Naive thymus-derived CD8-positive, alpha-beta T cell (primary cell): ENCODE results near the gene CCDC39. TPM values are rescaled to one million over a fixed set of nuclear protein-coding genes. Genes with fewer than 3 reads are reported as not detected.

Experiments
- ATAC-seq, 2 donors: fragments of 150-1000 bp; cut with Tn5 transposase in 1 of 2; sonication (Bioruptor Pico), chemical (Tn5 transposase) in 1 of 2; 1 replicate in 1 of 2; 2 replicates in 1 of 2; pipeline ENCODE4 v1.10.0; 2021; ENCODE audit warnings: mild to moderate bottlenecking in 2 of 2, moderate library complexity in 2 of 2
- POLR2A ChIA-PET: fragments of 350-600 bp; sonication (Branson Sonifier 250); formaldehyde crosslinking; loops from one replicate; lab custom pipeline; 2021; ENCODE audit warnings: antibody characterized with exemption; lab: Charles Lee
- DNase-seq, 10 donors: peaks; one replicate each; pipeline versions ENCODE4 v3.0.0 to v3.0.0-alpha.2; 2020 to 2022
- H3K27ac Mint-ChIP-seq, 10 donors: one replicate each; pipeline ENCODE4 v1.8.0; 2020 to 2022; ENCODE audit warnings: mild to moderate bottlenecking in 10 of 10, mixed read lengths in 10 of 10, moderate library complexity in 4 of 10, inconsistent platforms in 1 of 10
- H3K27me3 Mint-ChIP-seq, 5 donors: one replicate each; pipeline ENCODE4 v1.8.0; 2021 to 2022; ENCODE audit warnings: mixed read lengths in 5 of 5
- H3K36me3 Mint-ChIP-seq, 3 donors: one replicate each; pipeline ENCODE4 v1.8.0; 2020 to 2022; ENCODE audit warnings: mixed read lengths in 3 of 3, mild to moderate bottlenecking in 2 of 3, inconsistent platforms in 1 of 3
- H3K4me1 Mint-ChIP-seq, 4 donors: one replicate each; pipeline ENCODE4 v1.8.0; 2021 to 2022; ENCODE audit warnings: mixed read lengths in 4 of 4
- H3K4me3 Mint-ChIP-seq, 10 donors: one replicate each; pipeline ENCODE4 v1.8.0; 2020 to 2022; ENCODE audit warnings: mild to moderate bottlenecking in 10 of 10, mixed read lengths in 10 of 10, moderate library complexity in 6 of 10, inconsistent platforms in 1 of 10
- H3K9me3 Mint-ChIP-seq, 9 donors: one replicate each; pipeline ENCODE4 v1.8.0; 2020 to 2022; ENCODE audit warnings: mixed read lengths in 9 of 9, mild to moderate bottlenecking in 3 of 9, inconsistent platforms in 1 of 9, moderate library complexity in 1 of 9
- polyA plus RNA-seq, 3 donors: library from polyadenylated mRNA; unstranded; fragments of 300-500 nt; fragmentation: Illumina TruSeq; gene quantifications; one replicate each; pipeline ENCODE4 v1.2.3, GENCODE V29; 2021
- total RNA-seq, 8 experiments: library from RNA in 2 of 8; stranded (reverse) in 2 of 8; gene quantifications; one replicate each; pipeline ENCODE4 v1.2.3 and lab custom pipeline; 2021 to 2026

The CCDC39 gene
- total and polyA plus RNA-seq, 5 experiments from 2014 or later: 1.1 TPM; not detected in 4

DNA sequence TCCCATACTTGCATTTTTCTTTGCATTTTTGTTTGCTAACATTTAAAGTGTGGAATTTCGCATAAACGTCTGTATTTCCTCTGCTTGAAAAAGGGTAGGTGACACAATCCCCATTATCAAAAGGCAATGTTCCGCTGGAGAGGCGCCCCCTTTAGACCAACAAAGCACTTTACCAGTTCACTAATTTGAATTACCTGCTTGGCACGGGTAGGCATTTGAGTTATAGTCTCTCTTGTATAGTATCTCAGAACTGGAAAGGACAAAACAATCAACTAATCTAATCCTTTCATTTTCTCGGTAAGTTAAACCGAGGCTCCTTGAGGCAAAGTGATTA, 775 bp upstream of the CCDC39 start:
- H3K9me3 Mint-ChIP-seq: peaks cover 0 to 12% (median 0%) of the 10 kb centered on the region in 9 donors
- H3K4me3 Mint-ChIP-seq: peak overlapping the region; percentile 83 to 95 (median 88)
- peaks cover 23 to 60% (median 38%) of the 10 kb centered on the region in 5 donors for H3K27me3 Mint-ChIP-seq
- POLR2A ChIA-PET: no interaction called here
- no peaks in the 10 kb centered on the region for H3K36me3 Mint-ChIP-seq
- DNase-seq (peak in 7 of 10 donors; percentile 2 to 63 (median 36)), ATAC-seq (peak; percentile 48 to 60)
- H3K27ac Mint-ChIP-seq: peak overlapping the region in 8 of 10 donors; percentile 39 to 87 (median 78)
- peaks cover 6 to 25% (median 18%) of the 10 kb centered on the region in 4 donors for H3K4me1 Mint-ChIP-seq

DNA sequence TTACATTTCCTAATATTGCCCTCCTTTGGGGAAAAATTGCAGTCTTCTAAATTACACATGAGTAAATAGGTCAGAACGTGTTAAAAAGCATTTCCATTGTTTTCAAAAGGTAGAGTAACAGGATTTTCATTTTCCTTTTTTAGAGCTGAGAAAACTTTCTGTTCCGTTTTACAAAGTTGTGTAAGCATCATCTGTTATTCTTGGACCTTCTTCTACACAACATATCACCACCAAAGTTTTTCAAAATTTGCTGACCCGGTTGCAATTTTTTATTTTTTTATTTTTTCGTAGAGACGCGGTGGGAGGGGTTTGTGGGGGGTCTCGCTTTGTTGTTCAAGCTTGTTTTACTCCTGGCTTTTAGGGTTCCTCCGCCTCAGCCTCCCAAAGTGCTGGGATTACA, 1.1 kb downstream of the CCDC39 start:
- Mint-ChIP-seq H3K4me1 (peaks cover 6 to 25% (median 18%) of the 10 kb centered on the region in 4 donors), H3K27me3 (peaks cover 27 to 55% (median 42%) of the 10 kb centered on the region in 5 donors), H3K9me3 (peaks cover 0 to 8% (median 0%) of the 10 kb centered on the region in 9 donors), H3K4me3 (peak overlapping the region in 7 of 10 donors; percentile 5 to 87 (median 40)), H3K36me3 (no peaks in the 10 kb centered on the region), H3K27ac (peak overlapping the region in 1 of 10 donors; percentile 29)
- ATAC-seq (no peak), DNase-seq (no peak)
- POLR2A ChIA-PET: interaction anchor here (0.8 kb wide), 1 partner anchor 608 kb away, joined by 3 read pairs; no protein-coding TSS in a partner anchor

DNA sequence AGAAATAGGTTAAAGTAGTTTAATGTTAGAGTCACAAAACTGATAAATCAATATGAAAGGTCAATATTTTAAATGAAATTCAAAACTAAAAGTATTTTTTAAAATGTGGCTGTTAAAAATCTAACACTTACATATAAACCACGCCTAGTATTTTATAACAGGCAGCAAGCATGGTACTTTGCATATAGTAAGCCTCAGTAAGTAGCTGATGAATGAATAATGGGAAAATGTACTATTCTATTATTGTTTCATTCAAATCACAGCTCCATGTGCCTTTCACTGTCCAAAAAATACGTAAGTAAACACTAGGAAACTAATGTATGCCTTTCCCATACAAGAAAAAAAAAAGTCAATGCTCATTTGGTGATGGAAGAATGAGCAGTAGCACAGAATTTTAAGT, 17.8 kb downstream of the CCDC39 start:
- DNase-seq (no peak), ATAC-seq (no peak)
- H3K4me3 Mint-ChIP-seq: no peak overlapping the region
- H3K4me1 Mint-ChIP-seq: no peaks in the 10 kb centered on the region
- POLR2A ChIA-PET: no interaction called here
- H3K36me3 Mint-ChIP-seq: no peaks in the 10 kb centered on the region
- peaks cover 0 to 3% (median 0%) of the 10 kb centered on the region in 9 donors for H3K9me3 Mint-ChIP-seq
- H3K27me3 Mint-ChIP-seq: peaks cover 5 to 29% (median 10%) of the 10 kb centered on the region in 5 donors
- no peak overlapping the region for H3K27ac Mint-ChIP-seq

DNA sequence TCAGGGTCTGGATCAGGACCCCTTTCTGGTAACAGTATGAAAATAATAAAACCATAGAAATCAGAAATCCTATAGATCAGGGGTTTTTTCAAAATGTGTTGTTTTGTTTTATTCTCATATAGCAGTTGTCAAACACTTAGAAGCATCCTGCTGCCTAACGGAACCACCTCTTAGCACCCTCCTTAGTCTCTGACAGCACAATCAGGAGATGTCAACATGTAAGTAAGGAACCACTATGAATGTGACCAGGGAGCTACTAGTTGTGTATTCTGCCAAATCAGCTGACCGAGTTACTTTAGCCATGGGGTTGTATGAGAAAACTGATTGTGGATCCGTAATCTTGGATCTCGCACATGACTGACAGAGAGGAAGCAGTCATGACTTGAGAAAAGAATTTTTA, 22.2 kb downstream of the CCDC39 start:
- H3K4me1 Mint-ChIP-seq: no peaks in the 10 kb centered on the region
- no peaks in the 10 kb centered on the region for H3K36me3 Mint-ChIP-seq
- H3K27me3 Mint-ChIP-seq: peaks cover 9 to 30% (median 18%) of the 10 kb centered on the region in 5 donors
- H3K9me3 Mint-ChIP-seq: peaks cover 0 to 2% (median 0%) of the 10 kb centered on the region in 9 donors
- no peak overlapping the region for H3K4me3 Mint-ChIP-seq
- no peak for DNase-seq
- no peak overlapping the region for H3K27ac Mint-ChIP-seq
- POLR2A ChIA-PET: no interaction called here
- no peak for ATAC-seq

DNA sequence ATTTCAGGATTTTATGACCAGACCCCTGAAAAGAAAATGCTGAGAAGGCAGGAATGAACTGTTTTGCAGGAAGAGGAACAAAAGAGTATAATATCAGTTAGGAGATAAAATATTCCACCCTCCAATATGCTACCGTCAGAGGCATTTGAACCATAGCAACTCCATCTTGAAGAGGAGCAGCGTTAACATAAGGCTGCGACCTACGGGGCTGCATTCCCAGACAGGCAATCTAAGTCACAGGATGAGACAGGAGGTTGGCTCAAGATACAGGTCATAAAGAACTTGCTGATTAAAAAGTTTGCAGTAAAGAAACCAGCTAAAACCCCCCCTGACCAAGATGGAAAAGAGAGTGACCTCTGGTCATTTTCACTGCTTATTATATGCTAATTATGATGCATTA, 22.9 kb downstream of the CCDC39 start:
- Mint-ChIP-seq H3K27ac (no peak overlapping the region), H3K9me3 (peaks cover 0 to 2% (median 0%) of the 10 kb centered on the region in 9 donors), H3K4me3 (no peak overlapping the region), H3K36me3 (no peaks in the 10 kb centered on the region), H3K4me1 (no peaks in the 10 kb centered on the region), H3K27me3 (peaks cover 9 to 30% (median 18%) of the 10 kb centered on the region in 5 donors)
- POLR2A ChIA-PET: no interaction called here
- ATAC-seq: no peak
- no peak for DNase-seq

DNA sequence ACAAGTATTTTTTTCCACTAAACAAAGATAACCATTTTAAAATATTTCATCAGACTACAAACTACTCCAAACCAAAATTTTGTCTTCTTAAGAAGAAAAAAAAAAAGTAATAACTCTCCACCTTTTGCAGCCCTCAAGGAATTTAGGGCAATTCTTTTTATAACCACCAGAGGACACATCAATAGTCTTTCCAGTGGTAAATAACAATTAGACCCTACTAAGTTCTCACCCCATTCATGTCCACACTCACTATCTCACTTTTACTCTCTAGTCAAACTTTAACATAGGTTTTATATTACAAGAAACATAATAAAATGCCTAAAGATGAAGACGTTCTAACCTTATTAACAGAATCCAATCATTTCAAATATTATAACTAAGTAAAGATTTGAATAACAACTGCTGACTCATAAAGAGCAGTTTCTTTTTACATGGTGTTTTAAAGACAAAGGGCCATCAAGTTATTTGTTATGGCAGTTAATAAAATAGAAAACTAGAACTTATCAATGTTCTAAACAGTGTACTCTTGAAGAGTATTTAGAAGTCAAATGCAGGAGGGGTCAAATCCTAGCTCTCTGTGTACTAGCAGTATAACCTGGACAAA, 33.0 kb downstream of the CCDC39 start:
- Mint-ChIP-seq H3K4me3 (no peak overlapping the region), H3K27ac (no peak overlapping the region), H3K36me3 (no peaks in the 10 kb centered on the region), H3K27me3 (peaks cover 11 to 51% (median 29%) of the 10 kb centered on the region in 5 donors), H3K9me3 (no peaks in the 10 kb centered on the region), H3K4me1 (no peaks in the 10 kb centered on the region)
- DNase-seq (no peak), ATAC-seq (no peak)
- POLR2A ChIA-PET: no interaction called here

DNA sequence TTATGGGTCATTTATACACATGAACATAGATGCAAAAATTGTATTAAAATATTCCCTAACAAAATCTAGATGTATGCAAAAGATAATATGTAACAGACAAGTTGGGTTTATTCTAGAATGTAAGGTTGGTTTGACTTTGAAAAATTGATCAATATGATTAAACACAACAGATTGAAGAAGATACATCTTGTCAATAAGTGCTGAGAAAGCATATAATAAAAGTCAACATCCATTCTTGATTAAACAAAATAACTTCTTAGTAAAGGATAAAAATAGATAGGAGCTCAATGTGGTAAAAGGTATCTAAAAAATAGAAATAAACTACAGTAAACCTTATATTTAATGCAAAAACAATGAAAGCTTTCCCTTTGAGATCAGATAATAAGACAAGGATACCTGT, 38.3 kb downstream of the CCDC39 start:
- no peak for ATAC-seq
- H3K4me1 Mint-ChIP-seq: no peaks in the 10 kb centered on the region
- POLR2A ChIA-PET: no interaction called here
- peaks cover 0 to 9% (median 0%) of the 10 kb centered on the region in 3 donors for H3K36me3 Mint-ChIP-seq
- H3K27me3 Mint-ChIP-seq: peaks cover 19 to 60% (median 28%) of the 10 kb centered on the region in 5 donors
- no peaks in the 10 kb centered on the region for H3K9me3 Mint-ChIP-seq
- no peak for DNase-seq
- no peak overlapping the region for H3K4me3 Mint-ChIP-seq
- no peak overlapping the region for H3K27ac Mint-ChIP-seq

DNA sequence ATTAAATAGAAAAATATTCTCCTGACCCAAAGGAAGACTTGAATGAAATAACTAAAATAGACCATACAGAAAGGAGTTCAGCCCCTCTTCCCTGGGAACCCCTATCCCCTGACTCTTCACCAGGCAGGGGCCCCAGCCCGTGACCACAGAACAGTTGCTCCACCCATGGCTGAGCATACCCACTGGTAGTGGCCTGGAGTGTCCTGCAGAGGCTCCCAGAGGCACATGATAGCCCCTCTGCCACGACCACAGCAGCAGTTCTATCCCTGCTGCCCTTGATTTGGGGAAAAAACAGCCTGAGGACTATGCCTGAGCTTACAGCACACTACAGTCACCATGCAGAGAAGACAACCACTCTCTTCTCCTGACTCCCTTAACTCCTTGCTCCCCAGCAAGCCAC, 45.6 kb downstream of the CCDC39 start:
- H3K27me3 Mint-ChIP-seq: peaks cover 29 to 60% (median 42%) of the 10 kb centered on the region in 5 donors
- no peak overlapping the region for H3K27ac Mint-ChIP-seq
- H3K4me3 Mint-ChIP-seq: no peak overlapping the region
- DNase-seq (no peak), ATAC-seq (no peak)
- H3K36me3 Mint-ChIP-seq: peaks cover 0 to 21% (median 0%) of the 10 kb centered on the region in 3 donors
- H3K9me3 Mint-ChIP-seq: no peaks in the 10 kb centered on the region
- peaks cover 0 to 2% (median 0%) of the 10 kb centered on the region in 4 donors for H3K4me1 Mint-ChIP-seq
- POLR2A ChIA-PET: no interaction called here

DNA sequence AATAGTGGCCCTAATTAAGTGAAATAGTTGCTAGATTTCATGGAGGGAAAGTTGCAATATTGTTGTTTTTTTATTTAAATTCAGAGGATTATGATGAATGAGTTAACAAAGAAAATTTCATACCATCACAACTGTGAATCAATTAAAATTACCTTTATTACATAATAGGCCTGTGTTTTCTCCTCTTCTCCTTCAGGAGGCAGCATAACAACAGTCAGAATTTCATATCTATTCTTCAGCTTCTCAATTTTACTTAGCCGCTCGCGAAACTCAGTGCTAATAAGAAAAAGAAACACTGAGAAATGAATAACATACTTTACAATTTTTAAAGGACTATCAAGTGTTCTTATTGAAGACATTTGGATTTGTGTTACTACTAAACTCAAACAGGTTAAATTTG, 48.0 kb downstream of the CCDC39 start:
- ATAC-seq (no peak), DNase-seq (no peak)
- Mint-ChIP-seq H3K4me1 (peaks cover 0 to 5% (median 0%) of the 10 kb centered on the region in 4 donors), H3K27me3 (peaks cover 18 to 36% (median 27%) of the 10 kb centered on the region in 5 donors), H3K4me3 (no peak overlapping the region), H3K27ac (no peak overlapping the region), H3K36me3 (peaks cover 3 to 12% (median 4%) of the 10 kb centered on the region in 3 donors), H3K9me3 (no peaks in the 10 kb centered on the region)
- POLR2A ChIA-PET: no interaction called here

DNA sequence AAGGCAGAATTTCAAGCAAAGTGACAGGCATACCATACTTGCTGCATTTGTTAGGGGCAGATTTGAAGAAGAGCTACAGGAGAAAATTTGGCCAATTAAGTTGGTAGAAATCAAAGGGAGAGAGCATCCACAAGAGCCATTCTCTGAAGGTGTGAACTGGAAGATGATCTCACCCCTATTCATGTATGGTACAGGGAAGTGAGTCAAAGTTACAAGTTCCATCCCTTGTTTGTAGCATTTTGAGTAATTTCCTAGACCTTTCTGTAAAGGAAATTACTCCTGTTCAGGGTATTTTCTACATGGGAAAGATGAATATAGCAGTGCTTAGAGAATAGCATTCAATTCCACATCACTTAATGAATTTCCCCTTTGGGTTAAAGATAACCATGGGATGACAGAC, 48.9 kb downstream of the CCDC39 start:
- H3K9me3 Mint-ChIP-seq: peaks cover 0 to 2% (median 0%) of the 10 kb centered on the region in 9 donors
- no peak for DNase-seq
- POLR2A ChIA-PET: no interaction called here
- H3K4me3 Mint-ChIP-seq: no peak overlapping the region
- no peak overlapping the region for H3K27ac Mint-ChIP-seq
- peaks cover 10 to 27% (median 18%) of the 10 kb centered on the region in 5 donors for H3K27me3 Mint-ChIP-seq
- H3K36me3 Mint-ChIP-seq: peaks cover 6 to 10% (median 6%) of the 10 kb centered on the region in 3 donors
- ATAC-seq: no peak
- H3K4me1 Mint-ChIP-seq: peaks cover 2 to 11% (median 4%) of the 10 kb centered on the region in 4 donors

DNA sequence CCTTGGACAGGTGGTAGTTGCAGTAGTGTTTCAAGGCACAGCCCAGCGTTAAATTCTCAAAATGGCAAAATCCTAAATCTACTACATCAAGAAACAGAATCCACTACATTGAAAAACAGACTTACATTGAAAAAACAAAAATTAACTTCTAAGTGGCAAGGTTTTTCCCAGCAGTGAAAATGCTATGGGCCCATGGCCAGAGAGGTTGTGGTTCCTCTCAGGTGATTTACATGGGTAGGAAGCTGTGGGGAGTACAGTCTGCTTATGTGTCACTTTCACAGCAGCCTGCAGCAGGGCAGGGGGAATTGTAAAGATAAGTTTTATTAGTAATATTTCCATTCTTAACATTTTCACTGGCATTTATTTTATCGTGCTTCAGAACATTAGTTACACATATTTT, 52.4 kb downstream of the CCDC39 start:
- no peaks in the 10 kb centered on the region for H3K27me3 Mint-ChIP-seq
- DNase-seq (no peak), ATAC-seq (no peak)
- peak overlapping the region in 1 of 10 donors; percentile 34 for H3K27ac Mint-ChIP-seq
- peaks cover 10 to 27% (median 19%) of the 10 kb centered on the region in 4 donors for H3K4me1 Mint-ChIP-seq
- H3K36me3 Mint-ChIP-seq: peaks cover 10 to 21% (median 18%) of the 10 kb centered on the region in 3 donors
- H3K9me3 Mint-ChIP-seq: peaks cover 0 to 21% (median 0%) of the 10 kb centered on the region in 9 donors
- POLR2A ChIA-PET: no interaction called here
- no peak overlapping the region for H3K4me3 Mint-ChIP-seq

DNA sequence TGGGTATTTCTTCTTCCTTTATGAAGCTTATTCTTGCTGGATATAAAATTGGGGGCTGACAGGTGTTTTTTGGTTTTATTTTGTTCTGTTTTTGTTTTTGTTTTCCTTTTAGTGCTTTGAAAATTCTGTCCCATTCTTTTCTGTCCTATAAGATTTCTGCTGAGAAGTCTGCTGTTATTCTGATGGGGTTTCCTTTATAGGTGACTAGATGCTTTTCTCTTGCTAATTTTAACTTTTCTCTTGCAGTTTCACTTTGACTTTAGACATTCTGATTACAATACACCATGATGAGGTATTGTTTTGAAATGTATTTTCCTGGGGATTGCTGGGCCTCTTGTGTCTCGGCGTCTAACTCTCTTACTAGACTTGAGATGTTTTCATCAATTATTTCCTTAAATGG, 54.6 kb downstream of the CCDC39 start:
- DNase-seq: no peak
- H3K27me3 Mint-ChIP-seq: no peaks in the 10 kb centered on the region
- POLR2A ChIA-PET: no interaction called here
- peaks cover 0 to 21% (median 0%) of the 10 kb centered on the region in 9 donors for H3K9me3 Mint-ChIP-seq
- H3K4me3 Mint-ChIP-seq: no peak overlapping the region
- H3K4me1 Mint-ChIP-seq: peaks cover 10 to 27% (median 18%) of the 10 kb centered on the region in 4 donors
- no peak for ATAC-seq
- no peak overlapping the region for H3K27ac Mint-ChIP-seq
- H3K36me3 Mint-ChIP-seq: peaks cover 10 to 21% (median 20%) of the 10 kb centered on the region in 3 donors

DNA sequence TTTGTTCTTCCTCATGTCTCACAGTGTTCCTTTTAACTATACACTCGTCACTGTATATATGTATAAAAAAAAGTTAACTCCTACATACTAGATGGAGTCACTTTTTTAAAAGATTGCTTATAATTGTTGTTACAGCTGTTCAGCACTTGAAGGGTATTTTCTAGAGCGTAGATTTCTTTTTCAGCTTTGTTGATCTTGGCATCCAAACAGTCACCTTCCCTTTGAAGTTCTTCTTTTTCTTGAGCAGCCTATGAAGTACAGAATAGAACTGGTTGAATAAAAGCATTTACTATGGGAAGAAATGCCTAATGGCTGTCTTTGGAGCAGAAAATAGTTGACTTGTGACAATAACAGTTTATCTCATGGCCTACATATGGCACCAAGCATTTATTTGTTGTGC, 59.6 kb downstream of the CCDC39 start:
- no peaks in the 10 kb centered on the region for H3K27me3 Mint-ChIP-seq
- DNase-seq: no peak
- POLR2A ChIA-PET: no interaction called here
- H3K9me3 Mint-ChIP-seq: peaks cover 0 to 15% (median 0%) of the 10 kb centered on the region in 9 donors
- H3K36me3 Mint-ChIP-seq: peaks cover 4 to 13% (median 11%) of the 10 kb centered on the region in 3 donors
- no peak for ATAC-seq
- no peak overlapping the region for H3K27ac Mint-ChIP-seq
- no peak overlapping the region for H3K4me3 Mint-ChIP-seq
- H3K4me1 Mint-ChIP-seq: peaks cover 6 to 17% (median 11%) of the 10 kb centered on the region in 4 donors
